ENCODE results near the gene NOMO2. TPM values are rescaled to one million over a fixed set of nuclear protein-coding genes. Genes with fewer than 3 reads are reported as not detected.
"Not testable (repeated sequence)": the region's sequence is repeated elsewhere in the genome, so short reads cannot be mapped to it uniquely, and the experiment has no call there.

The NOMO2 gene
- total RNA-seq, 1 experiment from 2014 or later, result 82.2 TPM

DNA sequence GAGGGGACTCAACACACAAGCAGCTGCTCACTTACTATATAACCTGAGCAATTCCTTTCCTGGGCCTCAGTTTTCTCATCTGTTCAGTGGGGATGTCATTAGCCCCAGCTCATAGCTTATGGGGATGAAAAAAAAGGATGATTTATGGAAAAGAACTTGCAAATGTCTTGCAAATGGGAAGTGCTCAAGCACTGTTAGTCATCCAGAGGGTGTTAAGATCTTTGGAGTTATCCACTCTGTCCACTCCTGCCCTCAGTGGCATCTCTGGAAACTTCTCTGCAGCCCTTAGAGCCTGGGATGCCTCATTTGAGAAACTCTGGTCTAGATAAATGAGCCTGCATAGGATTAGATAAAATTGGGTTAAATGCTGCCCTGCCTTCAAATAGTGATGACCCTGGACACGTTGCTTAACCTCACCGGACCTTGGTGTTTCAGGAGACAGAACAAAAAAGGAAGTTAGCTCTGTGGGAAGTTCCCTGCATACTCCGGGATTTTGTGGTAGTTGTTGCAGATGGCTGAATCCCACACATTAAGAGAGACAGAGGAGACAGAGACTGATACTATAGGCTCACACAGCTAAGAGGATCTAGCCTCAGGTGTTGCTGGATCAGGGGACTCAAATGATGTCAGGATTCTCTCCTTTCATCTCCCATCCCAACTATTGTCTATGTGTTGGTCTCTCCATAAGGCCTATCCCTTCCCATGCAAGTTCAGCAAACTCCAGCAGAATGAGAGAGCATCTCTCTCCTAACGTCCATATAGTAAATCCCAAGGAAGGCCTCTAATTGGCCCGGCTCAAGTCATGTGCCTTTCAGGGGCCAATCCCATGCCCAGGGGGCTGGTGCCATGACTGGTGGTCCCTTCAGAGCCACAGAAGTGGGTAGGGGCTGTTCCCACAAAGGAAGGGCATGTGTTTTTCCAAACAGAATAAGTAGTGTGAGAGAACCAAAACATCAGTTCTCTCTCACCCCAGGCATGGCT lies 25.0 kb upstream of the NOMO2 start:
- DNase-seq; H3K27ac ChIP-seq; H3K9me3 ChIP-seq (replicated peaks); H3K27me3 ChIP-seq; H3K4me3 ChIP-seq; H3K4me1 ChIP-seq; H3K36me3 ChIP-seq: not testable (repeated sequence)

DNA sequence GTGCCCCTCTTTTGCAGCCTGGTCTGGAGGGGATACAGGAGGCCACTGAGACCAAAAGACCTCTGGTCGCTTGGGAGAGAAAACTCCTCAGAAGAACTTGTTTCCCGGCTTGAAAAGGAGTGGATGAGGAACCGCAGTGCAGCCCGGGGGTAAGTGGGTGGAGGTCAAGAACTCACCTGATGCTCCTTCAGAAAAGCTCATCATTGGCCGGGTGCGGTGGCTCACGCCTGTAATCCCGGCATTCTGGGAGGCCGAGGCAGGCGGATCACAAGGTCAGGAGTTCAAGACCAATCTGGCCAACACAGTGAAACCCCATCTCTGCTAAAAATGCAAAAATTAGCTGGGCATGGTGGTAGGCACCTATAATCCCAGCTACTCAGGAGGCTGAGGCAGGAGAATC lies 23.9 kb upstream of the NOMO2 start:
- DNase-seq; H3K4me1 ChIP-seq; H3K27me3 ChIP-seq; H3K9me3 ChIP-seq (replicated peaks); H3K36me3 ChIP-seq; H3K4me3 ChIP-seq; H3K27ac ChIP-seq: not testable (repeated sequence)

DNA sequence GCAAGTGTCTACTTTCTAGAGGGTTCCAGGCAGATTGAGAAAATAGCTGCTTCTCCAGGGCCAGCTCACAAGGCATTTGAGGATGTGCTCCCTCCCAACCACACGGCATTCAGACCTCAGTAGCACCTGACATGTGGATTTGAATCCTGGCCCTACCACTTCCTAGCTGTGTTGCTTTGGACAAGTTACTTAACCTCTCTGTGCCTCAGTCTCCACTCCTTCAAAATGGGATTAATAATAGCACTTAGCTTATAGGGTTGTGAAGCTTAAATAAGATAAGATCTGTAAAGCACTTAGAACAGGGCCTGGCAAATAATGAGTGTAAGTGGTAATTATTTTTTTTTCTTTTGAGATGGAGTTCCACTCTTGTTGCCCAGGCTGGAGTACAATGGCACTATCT lies 21.0 kb upstream of the NOMO2 start:
- H3K4me3 ChIP-seq, result no peak overlapping the region
- H3K4me1 ChIP-seq, result no peaks in the 10 kb centered on the region
- no peaks in the 10 kb centered on the region for H3K36me3 ChIP-seq
- H3K27me3 ChIP-seq, result no peaks in the 10 kb centered on the region
- no peak overlapping the region for H3K27ac ChIP-seq
- no peak for DNase-seq
- no peaks in the 10 kb centered on the region for H3K9me3 ChIP-seq (replicated peaks)

DNA sequence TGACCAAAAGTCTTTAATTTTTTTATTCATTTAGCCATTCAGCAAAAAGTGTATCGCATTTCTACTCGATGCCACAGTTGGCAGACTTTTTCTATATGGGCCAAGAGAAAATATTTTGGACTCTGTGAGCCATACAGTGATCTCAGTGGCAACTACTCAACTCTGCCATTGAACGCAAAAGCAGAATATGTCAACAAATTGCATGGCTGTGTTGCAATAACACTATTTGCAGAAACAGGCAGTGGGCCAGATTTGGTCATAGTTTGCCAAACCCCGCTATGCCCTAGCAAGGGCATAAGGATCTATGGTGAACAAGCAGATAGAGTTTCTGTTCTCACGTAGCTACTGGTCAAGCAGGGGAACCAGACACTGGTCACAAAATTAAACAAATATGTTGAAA lies 18.5 kb upstream of the NOMO2 start:
- not testable (repeated sequence) for H3K4me3 ChIP-seq; H3K9me3 ChIP-seq (replicated peaks); H3K36me3 ChIP-seq; H3K27me3 ChIP-seq; DNase-seq; H3K27ac ChIP-seq; H3K4me1 ChIP-seq

DNA sequence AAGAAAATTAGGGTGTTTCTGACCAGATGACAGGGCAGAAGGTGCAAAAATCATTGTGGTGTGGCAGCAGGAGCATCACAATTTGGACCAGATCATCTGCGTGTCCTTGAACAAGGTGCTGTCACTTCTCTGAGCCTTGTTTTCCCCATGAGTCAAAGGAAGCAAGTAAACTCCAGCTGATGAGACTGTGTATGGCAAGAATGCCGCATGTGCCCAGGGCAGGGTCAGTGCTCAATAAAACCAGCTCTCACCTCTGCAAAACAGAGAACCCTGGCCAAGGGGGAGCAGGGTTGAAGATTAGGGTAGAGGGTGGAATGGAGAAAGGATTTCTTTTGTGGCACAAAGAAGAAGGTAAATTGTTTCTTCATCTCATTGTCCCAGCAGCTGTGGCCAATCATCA lies 17.4 kb upstream of the NOMO2 start:
- H3K4me1 ChIP-seq; H3K36me3 ChIP-seq; DNase-seq; H3K27ac ChIP-seq; H3K27me3 ChIP-seq; H3K4me3 ChIP-seq; H3K9me3 ChIP-seq (replicated peaks): not testable (repeated sequence)

DNA sequence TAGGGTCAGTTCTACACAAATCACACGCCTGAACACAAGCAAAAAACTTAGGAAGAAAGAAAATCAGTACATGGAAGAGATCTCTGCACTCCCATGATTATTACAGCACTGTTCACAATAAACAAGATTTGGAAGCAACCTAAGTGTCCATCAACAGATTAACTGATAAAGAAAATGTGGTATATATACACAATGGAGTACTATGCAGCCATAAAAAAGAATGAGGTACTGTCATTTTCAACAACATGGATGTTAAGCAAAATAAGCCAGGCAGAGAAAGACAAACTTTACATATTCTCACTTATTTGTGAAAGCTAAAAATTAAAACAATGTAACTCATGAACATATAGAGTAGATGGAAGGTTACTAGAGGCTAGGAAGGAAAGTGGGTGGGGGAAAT lies 16.0 kb upstream of the NOMO2 start:
- not testable (repeated sequence) for H3K27ac ChIP-seq; H3K27me3 ChIP-seq; H3K9me3 ChIP-seq (replicated peaks); H3K36me3 ChIP-seq; DNase-seq; H3K4me3 ChIP-seq; H3K4me1 ChIP-seq

DNA sequence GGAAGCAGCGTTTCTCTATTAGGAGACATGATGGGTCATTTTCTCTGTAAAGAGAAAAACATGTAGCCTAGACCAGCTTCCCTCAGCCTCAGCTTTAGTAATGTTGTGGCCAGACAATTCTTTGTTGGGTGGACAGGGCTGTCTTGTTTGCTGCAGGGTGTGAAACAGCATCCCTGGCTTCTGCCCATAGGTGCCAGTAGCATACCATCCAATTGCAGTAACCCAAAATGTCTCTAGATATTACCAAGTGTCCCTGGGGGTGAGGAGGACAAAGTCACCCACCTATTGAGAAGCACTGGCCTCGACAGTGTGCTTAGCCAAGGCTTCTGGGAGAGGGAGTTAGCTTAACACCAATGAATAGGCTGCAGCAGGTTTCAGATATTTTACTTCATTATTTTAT lies 14.0 kb upstream of the NOMO2 start:
- H3K36me3 ChIP-seq; DNase-seq; H3K9me3 ChIP-seq (replicated peaks); H3K4me3 ChIP-seq; H3K4me1 ChIP-seq; H3K27me3 ChIP-seq; H3K27ac ChIP-seq: not testable (repeated sequence)

DNA sequence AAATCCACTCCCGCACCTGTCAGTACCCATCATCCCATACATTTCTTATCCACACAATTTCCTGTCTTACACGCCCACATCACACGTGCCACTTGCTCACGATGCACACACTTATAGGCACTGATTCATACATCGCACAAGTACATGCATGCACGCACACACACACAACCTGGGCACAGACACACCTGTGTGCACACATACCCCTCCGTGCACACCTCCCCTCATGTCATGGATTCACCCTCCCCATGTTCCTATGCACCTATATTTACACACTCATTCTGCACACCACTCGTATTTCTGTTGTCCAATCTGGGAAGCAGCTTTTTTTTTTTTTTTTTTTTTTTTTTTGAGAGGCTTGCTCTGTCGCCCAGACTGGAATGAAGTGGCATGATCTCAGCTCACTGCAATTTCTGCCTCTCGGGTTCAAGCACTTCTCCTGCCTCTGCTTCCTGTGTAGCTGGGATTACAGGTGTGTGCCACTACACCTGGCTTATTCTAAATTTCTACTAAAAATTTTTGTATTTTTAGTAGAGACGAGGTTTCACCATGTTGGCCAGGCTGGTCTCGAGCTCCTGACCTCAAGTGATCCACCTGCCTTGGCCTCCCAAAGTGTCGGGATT lies 13.5 kb upstream of the NOMO2 start:
- not testable (repeated sequence) for H3K4me3 ChIP-seq; H3K27me3 ChIP-seq; H3K36me3 ChIP-seq; H3K4me1 ChIP-seq; DNase-seq; H3K9me3 ChIP-seq (replicated peaks); H3K27ac ChIP-seq

DNA sequence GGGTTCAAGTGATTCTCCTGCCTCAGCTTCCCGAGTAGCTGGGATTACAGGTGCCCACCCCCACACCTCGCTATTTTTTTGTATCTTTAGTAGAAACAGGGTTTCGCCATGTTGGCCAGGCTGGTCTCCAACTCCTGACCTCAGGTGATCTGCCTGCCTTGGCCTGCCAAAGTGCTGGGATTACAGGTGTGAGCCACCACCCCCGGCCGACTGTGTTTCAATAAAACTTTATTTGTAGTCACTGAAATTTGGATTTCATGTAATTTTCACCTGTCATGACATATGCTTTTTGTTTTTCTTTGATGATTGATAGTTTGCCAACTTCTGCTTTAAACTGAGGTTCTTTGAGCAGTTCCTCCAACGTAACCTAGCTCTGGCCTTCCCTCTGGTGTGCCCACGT lies 12.0 kb upstream of the NOMO2 start:
- H3K27me3 ChIP-seq; H3K4me1 ChIP-seq; DNase-seq; H3K36me3 ChIP-seq; H3K9me3 ChIP-seq (replicated peaks); H3K4me3 ChIP-seq; H3K27ac ChIP-seq: not testable (repeated sequence)

DNA sequence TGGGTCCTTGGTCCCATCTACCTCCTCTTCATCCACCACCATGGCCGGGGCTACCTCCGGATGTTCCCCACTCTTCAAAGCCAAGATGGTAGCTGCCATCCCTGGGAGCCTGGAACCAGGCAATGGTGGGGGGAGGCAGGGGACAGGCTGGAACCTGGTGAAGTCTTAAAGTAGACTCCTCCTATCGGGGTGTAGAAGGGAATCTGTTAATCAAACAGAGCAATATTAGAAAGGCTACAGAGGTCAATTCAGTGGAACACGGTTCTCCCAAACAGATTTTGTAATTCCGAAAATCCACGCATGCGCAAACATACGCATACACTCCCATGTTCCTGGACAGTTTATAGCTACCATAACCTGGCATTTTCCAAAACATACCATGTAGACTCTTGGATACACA lies 11.1 kb upstream of the NOMO2 start:
- not testable (repeated sequence) for H3K27ac ChIP-seq; H3K27me3 ChIP-seq; DNase-seq; H3K9me3 ChIP-seq (replicated peaks); H3K4me3 ChIP-seq; H3K4me1 ChIP-seq; H3K36me3 ChIP-seq

DNA sequence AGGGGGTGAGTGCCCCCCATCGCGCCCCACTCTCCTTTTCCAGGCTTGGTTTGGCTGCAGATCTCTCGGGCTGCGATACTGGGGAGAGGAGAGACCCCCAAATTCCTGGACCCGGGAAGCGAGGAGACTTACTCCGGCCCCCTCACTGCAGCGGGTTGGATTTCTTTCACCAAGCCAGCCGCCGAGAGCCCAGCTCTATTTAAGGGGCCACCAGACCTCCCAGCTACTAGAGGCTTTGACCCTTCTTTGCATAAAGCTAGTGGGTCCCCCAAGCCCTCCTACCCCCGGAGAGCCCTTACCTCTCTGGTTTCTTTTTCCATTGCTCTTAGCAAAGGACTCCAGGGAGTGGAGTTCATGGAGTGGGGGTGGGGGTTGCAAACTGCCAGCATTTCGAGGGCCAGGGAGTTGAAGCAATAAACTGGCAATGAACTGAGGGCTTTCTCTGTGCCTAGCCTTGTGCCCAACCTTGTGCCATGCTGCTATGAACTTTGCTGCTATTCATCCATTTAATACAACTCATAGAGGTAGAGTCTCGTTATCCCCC lies 9.5 kb upstream of the NOMO2 start:
- not testable (repeated sequence) for DNase-seq; H3K4me3 ChIP-seq; H3K9me3 ChIP-seq (replicated peaks); H3K27ac ChIP-seq; H3K27me3 ChIP-seq; H3K4me1 ChIP-seq; H3K36me3 ChIP-seq

DNA sequence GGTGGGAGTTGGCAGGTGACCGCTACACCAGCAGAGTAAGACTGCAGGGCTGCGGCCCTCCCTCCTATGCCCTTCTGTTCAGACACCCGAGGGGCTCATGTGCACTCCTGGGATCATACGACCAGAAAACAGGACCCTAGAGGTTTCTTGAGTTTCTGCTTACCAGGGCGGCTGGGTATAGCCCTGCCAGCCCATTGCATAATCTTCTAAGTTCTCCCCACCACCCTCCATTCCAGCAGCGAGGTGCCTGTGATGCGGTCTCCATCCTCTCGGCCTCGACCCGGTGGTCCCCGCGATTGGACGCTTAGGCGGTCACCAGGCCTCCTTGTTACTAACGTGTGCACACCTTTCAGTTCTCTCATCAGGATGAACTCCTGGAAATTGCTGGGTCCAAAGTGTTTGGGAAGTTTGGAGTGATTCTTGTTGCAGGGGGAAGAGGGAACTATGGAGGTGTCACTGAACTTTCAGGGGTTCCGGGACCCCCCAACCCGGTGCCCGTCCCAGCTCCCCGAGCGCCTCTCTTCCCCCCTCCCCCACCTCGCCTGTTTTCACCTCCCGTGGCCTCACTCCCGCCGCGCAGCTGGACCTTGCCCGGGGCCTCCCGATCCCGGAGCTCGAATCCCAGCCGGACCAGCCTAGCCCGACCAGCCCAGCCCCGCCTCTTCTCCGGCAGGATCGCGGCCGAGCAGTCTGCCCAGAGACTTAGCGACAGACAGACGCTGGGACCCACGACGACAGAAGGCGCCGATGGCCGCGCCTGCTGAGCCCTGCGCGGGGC lies 8.8 kb upstream of the NOMO2 start:
- H3K27ac ChIP-seq; H3K36me3 ChIP-seq; DNase-seq; H3K27me3 ChIP-seq; H3K9me3 ChIP-seq (replicated peaks); H3K4me3 ChIP-seq; H3K4me1 ChIP-seq: not testable (repeated sequence)

DNA sequence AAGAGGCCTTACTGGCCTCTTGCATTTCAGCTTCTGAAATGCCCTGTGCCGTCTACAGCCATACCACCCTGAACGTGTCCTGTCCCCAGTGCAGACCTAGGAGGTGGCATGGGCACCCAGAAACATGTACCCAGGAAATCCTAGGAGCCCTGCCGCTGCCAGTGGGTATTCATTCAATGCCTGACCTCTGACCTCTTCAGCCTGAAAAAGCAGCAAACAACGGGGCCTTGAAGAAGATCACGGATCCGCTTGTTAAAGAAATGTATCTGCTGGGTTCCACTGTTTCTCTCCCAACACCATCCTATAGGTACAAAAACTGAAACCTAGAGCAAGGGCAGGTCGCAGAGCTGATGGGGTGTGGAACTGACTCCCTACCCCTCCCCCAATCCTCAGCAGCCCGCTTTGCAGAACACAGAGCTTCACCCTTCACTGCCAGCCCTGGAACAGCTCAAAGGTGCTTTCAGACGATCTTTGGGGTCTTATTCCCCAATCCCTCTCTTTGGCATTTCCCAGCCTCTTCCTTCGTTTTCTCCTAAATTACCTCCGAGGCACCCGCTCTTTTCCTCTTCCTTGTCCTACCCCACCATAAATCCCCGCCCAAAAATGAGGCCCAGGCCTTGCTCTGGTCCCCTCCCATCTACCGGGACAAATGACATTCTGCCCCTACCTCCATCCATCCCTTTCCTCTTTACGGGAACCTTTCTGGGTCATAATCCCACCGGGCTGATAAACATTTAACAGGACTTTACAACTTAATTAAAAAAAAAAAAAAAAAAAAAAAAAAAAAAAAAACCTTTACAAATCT lies 1.3 kb downstream of the NOMO2 start:
- not testable (repeated sequence) for H3K36me3 ChIP-seq; DNase-seq; H3K9me3 ChIP-seq (replicated peaks); H3K27ac ChIP-seq; H3K4me1 ChIP-seq; H3K27me3 ChIP-seq
- H3K4me3 ChIP-seq, result 0 out of 2 replicates have a peak overlapping the region, but pooled peaks have one; percentile 35

DNA sequence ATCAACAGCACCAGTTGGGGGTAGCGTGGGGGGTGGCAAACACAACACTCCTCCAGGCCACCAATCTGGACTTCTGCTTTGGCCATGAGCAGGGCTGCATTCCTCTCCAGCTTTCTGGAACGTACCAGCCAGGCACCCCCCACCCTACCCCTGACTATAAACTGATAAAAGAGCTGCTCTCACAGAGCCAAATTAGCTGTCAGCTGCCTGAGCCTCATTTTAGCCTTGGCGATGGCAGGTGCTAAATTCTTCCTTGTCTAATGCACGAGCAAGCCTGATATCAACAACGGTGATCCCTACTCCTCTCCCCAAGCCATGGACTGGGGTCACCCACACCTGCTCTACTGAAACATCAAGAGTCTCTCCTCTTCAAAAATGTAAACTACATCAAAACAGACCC lies 8.2 kb downstream of the NOMO2 start:
- not testable (repeated sequence) for H3K27me3 ChIP-seq; H3K36me3 ChIP-seq; H3K4me1 ChIP-seq; H3K4me3 ChIP-seq; H3K27ac ChIP-seq; DNase-seq; H3K9me3 ChIP-seq (replicated peaks)

Measured in SJCRH30 (cell line).